ENCODE data around the gene ARID5A.

DNA sequence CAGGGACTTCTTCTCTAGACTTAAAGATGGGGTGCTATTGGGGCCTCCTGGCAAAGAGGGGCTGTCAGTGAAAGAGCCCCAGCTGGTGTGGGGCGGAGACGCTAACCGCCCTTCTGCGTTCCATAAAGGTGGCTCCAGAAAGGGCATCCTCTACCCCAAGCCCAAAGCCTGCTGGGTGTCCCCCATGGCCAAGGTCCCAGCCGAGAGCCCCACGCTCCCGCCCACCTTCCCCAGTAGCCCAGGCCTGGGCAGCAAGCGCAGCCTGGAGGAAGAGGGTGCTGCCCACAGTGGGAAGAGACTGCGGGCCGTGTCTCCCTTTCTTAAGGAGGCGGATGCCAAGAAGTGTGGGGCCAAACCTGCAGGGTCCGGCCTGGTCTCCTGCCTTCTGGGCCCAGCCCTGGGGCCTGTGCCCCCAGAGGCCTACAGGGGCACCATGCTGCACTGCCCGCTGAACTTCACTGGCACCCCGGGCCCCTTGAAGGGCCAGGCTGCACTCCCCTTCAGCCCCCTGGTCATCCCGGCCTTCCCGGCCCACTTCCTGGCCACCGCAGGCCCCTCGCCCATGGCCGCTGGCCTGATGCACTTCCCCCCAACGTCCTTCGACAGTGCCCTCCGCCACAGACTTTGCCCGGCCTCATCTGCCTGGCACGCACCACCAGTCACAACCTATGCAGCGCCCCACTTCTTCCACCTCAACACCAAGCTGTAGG is 15.2 kb downstream of the ARID5A start:
- no peak for TF ChIP-seq THAP8 (CRISPR knock-in tag; IDR thresholded peaks at IDR 0.05; ENCODE audit: borderline replicate concordance)
- TF ChIP-seq, protein P1, sequence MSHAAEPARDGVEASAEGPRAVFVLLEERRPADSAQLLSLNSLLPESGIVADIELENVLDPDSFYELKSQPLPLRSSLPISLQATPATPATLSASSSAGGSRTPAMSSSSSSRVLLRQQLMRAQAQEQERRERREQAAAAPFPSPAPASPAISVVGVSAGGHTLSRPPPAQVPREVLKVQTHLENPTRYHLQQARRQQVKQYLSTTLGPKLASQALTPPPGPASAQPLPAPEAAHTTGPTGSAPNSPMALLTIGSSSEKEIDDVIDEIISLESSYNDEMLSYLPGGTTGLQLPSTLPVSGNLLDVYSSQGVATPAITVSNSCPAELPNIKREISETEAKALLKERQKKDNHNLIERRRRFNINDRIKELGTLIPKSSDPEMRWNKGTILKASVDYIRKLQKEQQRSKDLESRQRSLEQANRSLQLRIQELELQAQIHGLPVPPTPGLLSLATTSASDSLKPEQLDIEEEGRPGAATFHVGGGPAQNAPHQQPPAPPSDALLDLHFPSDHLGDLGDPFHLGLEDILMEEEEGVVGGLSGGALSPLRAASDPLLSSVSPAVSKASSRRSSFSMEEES (CRISPR knock-in tag; IDR thresholded peaks at IDR 0.05): no peak
- TF ChIP-seq ZBTB8A (CRISPR knock-in tag; IDR thresholded peaks at IDR 0.05; ENCODE audit: borderline replicate concordance, low read depth): no peak
